ENCODE results near the gene PAMR1.
A peak's percentile ranks its signal among the peaks of the same experiment; 100 is the strongest.

Gene PAMR1

DNA sequence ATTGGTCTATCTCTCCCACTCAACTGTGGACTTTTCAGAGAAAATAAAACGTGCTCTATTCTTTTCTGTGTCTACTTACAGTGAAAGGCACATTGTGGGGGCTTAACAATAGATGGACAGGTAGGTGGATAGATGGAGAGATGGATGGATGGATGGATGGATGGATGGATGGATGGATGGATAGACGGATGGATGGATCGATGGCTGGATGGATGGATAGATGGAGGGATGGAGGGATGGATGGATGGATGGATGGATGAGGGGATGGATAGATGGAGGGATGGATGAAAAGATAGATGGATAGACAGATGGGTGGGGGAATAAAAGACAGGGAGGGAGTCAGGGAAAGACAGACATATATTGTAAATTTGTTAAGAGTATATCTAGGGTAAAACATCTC is 91.8 kb downstream of the PAMR1 start:
- no peak for DNase-seq

- no peak for DNase-seq
Observed at GRCh38 chr11:35432464-35432863, 93.0 kb downstream of the PAMR1 start.

DNA sequence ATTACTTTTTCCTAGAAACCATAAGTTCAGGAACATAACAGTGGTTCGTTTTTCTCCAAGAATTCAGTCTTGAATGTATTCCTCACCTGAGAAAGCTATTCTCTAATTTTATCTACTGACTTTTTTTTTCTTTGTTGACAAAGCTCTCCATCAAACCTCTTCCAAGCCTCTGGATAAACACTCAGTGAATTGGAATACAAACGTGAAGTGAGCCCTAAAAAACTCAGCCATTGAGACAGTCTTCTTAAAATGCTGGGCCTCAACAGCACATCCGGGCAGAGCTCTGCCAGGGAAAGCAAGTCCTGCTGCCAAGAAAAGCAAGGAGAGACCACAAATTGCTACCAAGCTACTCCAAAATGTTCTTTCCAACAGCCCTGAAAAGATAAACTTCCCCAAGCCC is 98.3 kb downstream of the PAMR1 start:
- DNase-seq: peak; percentile 96

DNA sequence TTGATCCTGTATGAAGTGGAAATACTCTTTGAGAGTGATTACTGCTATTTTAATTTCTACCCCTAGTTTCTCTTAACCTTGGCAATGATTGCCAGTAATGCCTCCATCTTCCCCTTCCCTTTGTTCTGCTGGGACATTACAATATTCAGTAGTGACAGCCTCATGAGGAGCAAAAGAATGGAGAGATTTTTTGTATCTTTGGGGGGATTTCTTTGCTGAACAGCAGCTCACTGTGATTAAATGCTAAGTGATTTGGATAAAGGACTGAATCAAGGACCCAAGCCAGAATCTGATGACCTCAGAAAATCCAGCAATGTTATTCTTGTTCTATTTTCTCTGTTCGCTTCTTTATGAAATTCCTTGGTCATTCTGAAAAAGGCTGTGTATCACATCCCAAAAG is 99.1 kb downstream of the PAMR1 start:
- peak; percentile 24 for DNase-seq

GRCh38 chr11:35425603-35426212 is 99.7 kb downstream of the PAMR1 start:
- DNase-seq: no peak

- DNase-seq: no peak
Observed at GRCh38 chr11:35424157-35424940, 101.1 kb downstream of the PAMR1 start.

GRCh38 chr11:35420371-35420770 is 105.0 kb downstream of the PAMR1 start:
- DNase-seq: no peak

- DNase-seq: peak; percentile 30
Observed at GRCh38 chr11:35419830-35420333, 105.5 kb downstream of the PAMR1 start.

DNA sequence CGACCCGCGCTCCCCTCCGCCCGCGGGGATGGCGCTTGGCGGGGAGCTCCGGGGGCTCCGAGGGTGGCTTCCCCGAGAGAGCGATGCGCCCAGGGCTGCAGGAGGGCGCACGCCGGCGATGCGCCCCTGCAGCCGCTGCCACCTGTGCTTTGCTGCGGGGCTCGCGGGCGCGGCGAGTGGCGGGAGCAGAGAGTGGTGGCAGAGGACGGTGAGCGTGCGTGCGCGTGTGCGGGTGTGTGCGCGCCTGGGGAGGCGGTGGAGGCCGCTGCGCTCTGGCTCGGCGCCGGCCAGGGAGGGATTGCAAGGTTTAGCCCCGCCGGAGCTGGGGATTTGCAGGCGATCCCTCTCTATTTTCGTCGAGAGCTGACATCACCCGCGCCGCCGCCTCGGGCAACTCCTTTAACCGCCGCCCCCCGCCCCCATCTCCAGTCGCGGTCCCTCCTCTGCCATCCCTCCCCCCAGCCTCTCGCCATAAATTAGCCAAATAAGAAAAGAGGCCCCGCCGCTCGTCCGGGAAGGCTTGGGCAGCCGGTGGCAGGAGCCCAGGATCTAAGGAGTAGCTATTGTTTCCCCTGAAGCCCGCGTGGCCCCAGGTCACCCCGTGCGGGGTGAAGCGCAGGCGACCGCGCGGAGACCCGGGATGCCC is 106.1 kb downstream of the PAMR1 start, which contains the start of gene SLC1A2:
Gene SLC1A2, minus strand, starts transcription at position 375 of the 646 bp plus-strand sequence. CDS start 592 bp downstream, outside the sequence.
- DNase-seq: peak; percentile 45

GRCh38 chr11:35418282-35419183 is 106.9 kb downstream of the PAMR1 start:
- peak; percentile 38 for DNase-seq

DNA sequence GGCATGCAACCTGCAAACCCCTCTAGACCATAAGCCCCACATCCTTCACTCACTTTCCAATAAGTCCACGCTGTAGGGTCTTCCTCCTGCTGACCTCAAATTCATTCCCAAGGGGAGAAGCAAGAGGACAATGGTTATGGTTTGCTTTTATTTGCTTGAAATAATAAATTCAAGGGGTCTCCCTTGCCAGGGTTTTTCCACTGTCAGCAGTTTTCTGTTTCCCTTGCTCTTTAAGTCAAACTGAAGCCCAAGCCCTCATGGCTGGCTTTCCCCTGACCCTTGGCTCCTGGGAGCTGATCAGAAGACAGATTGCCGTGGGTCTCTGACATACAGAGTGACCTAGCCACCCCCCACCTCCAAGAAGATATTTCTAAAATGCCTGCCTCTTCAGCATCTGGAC is 109.9 kb downstream of the PAMR1 start:
- DNase-seq: no peak

DNA sequence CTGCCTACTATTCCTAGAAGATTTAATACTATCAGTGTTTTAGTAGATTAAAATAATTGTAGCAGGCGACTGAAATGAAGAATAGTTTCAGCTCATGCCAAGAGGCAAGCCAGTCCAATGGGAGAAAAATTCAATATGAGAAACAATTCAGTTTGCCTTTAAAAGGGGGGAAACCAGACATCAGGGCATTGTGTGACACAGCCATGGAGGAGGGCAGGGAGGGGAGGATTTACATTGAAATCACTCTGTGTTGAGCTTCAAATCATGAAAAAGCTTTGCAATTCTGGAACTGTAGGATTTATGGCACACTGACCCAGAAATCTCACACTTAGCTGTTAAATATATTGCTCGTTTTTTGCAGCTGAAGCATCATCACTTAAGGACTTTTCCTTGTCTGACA is 110.6 kb downstream of the PAMR1 start:
- no peak for DNase-seq

GRCh38 chr11:35414311-35414710 is 111.1 kb downstream of the PAMR1 start:
- DNase-seq: no peak

DNA sequence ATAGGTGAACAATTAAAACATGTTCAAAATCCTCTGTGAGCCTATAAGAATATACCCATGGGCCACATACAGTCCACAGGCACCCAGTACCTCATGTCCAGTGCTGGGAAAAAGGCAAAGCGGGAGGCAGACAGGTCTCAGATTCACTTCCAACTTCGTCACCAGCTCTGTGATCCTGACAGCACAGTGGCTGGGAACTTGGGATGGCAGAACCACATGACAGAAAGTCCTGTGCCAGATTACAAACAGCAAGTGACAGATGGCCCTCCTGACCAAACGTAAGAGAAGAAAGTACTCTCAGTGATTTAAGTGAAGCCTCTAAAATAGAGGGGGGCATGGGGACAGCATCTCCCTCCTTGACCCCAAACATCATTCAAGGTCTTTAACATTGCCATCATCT is 111.8 kb downstream of the PAMR1 start:
- no peak for DNase-seq

DNA sequence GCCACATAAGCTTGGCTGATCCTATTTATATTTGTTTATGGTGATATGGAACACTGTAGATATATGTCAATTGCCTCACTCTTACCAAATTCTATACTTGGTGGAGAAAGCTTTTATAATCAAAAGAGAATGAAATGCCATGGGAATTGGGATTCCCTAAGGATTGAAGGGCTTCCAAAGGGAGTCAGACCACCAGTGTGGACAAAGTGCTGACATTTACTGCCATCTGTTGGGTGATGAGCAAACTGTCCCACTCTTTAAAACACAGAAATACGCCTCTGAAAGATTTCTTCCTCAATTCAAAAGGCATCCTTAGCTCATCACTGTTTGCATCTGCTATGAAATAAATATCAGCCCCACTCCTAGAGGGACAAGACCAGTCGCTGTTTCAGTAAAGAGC is 113.1 kb downstream of the PAMR1 start:
- peak; percentile 25 for DNase-seq

DNA sequence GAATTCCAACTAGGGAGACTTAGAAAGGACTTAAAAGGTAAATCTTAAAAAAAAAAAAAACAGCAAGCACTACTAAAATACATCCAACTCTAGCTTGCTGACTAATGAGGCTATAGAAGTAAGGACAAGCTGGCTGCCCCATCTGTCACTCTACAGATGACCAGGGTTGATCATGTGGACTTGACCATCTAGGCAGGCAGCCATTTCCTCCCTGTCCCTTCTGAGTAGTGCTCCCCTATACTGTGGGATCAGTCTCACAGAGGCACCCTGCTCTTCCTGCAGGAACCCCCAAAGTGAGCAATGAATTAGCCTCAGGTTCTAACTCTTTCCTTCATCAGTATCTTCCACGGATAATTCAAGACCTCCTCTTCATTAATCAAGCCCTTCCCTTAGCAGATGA is 118.4 kb downstream of the PAMR1 start:
- DNase-seq: no peak

DNA sequence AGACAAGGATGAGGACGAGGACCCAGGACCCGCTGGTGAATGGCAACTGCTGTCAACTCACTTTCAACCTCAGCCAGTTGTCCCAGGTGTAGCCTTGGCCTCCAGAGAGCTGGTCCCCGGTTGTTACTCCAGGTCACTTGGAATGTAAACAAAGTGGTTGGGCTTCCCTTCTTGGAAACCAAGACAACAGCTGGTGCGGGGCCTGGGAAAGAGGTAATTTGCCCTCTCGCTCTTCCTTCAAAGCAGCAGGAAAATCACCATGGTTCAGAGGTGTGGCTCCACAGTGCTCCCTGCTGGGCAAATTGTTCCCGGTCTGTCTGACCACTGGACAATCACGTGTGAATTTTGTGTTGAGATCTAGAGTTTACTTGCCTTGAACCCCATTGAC is 121.0 kb downstream of the PAMR1 start:
- no peak for DNase-seq

DNA sequence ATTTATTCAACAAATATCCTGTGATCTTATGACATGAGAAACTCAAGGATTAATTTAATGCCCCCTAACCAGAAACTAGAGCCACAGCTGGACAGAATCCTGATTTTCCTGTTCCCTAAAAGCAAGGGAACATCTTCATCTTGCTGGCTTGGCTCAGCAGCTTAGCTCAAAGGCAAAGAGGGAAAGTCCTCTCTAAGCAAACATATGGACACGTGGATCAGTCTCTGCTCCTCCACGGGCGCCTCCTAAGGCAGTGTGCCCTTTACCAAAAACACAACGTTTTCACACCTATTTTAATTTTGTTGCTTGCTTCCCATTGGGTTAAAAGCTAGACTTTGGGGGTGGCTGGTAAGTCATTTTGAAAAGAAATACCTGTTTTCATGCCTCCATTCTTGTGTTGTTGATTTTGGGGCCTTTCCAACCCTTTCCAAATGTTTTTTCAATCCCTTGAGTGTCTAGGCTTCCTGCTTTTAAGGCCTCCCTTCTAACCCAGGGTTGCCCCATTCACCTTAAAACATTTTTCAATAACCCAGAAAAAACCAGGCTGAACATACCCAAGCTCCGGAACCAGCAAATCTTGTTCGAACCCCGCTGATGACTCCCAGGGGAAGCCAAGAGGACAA is 121.5 kb downstream of the PAMR1 start:
- DNase-seq: no peak

GRCh38 chr11:35402751-35403660 is 122.4 kb downstream of the PAMR1 start:
- no peak for DNase-seq

DNA sequence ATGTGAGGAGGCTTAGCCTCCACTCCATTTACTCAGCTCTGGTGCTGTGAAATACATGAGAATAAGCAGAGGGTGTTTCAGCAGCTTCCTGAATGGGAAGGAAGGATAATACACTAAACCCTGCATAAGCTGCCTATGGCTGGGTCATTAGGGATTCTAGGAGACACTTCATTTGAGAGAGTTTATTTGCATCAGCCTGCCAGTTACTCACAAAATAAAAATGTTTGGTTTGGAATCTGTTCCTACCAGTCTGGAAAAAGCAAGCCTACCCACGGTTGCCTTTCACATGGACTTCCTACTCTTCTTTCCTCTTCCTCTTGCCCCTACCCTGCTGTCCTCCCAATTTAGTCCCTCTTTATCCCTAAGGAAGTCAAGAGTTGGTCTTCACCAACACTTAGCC is 126.5 kb downstream of the PAMR1 start:
- DNase-seq: no peak

DNA sequence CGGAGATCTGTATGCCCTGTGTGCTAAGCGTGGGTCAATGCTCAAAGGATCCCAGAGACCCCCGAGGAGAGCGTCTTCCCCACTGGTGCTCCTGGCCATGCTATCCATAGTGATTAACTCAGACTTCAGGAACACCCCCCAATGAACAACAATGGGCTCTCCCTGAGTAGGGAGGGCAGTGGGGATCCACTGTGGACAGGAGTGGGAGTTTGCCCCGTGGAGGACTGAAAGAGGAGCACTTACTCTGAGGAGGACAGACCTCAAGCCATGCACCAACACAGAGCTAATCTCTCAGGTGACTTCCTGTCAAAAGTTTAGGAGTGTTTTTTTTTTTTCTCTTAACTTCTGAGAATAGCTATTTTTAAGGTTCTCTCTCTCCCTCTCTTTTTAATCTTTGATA is 130.5 kb downstream of the PAMR1 start:
- no peak for DNase-seq

Measured in DMS79 treated with DMSO at 0.1 percent for 48 hours (cell line).